ENCODE results near the gene KCNH1. TPM values are rescaled to one million over a fixed set of nuclear protein-coding genes. Genes with fewer than 3 reads are reported as not detected.

The KCNH1 gene
- total RNA-seq, 2 experiments from 2014 or later: not detected

Other genes with a start within 250 kb of the KCNH1 start
- 10 to 100 TPM; 31.0 to 33.4 TPM for gene RCOR3, start 125.2 kb upstream of the KCNH1 start, total RNA-seq
- gene TRAF5, start 192.7 kb upstream of the KCNH1 start, total RNA-seq: 10 to 100 TPM; 28.0 to 32.2 TPM